CD4-positive, alpha-beta T cell treated with Interleukin-10 for 1 hour (primary cell): Measurements from ENCODE around the gene AOX1.
"Not testable (repeated sequence)": the region's sequence is repeated elsewhere in the genome, so short reads cannot be mapped to it uniquely, and the experiment has no call there.

Source experiments
- DNase-seq: peaks from one replicate; pipeline ENCODE4 v3.0.0-alpha.2; 2020

AOX1 gene

GRCh38 chr2:200603972-200604371, 18.2 kb downstream of the AOX1 start:
- DNase-seq = no peak

- no peak for DNase-seq
Measured at GRCh38 chr2:200604571-200605255, 18.9 kb downstream of the AOX1 start.

- no peak for DNase-seq
Measured at GRCh38 chr2:200608341-200609027, 22.7 kb downstream of the AOX1 start.

- no peak for DNase-seq
Measured at GRCh38 chr2:200609028-200609614, 23.3 kb downstream of the AOX1 start.

GRCh38 chr2:200610217-200610616, 24.4 kb downstream of the AOX1 start:
- DNase-seq = not testable (repeated sequence)

- no peak for DNase-seq
Measured at GRCh38 chr2:200613692-200614091, 27.9 kb downstream of the AOX1 start.

- no peak for DNase-seq
Measured at GRCh38 chr2:200614249-200614648, 28.4 kb downstream of the AOX1 start.

GRCh38 chr2:200615247-200615646, 29.4 kb downstream of the AOX1 start:
- no peak for DNase-seq

- no peak for DNase-seq
Measured at GRCh38 chr2:200616193-200616592, 30.4 kb downstream of the AOX1 start.

- no peak for DNase-seq
Measured at GRCh38 chr2:200616656-200617055, 30.8 kb downstream of the AOX1 start.

- no peak for DNase-seq
Measured at GRCh38 chr2:200617156-200618053, 31.6 kb downstream of the AOX1 start.

- DNase-seq = no peak
Measured at GRCh38 chr2:200618054-200618419, 32.2 kb downstream of the AOX1 start.

- DNase-seq = no peak
Measured at GRCh38 chr2:200618590-200619021, 32.8 kb downstream of the AOX1 start.

GRCh38 chr2:200619279-200619678, 33.5 kb downstream of the AOX1 start:
- DNase-seq = no peak

- no peak for DNase-seq
Measured at GRCh38 chr2:200620606-200621390, 35.0 kb downstream of the AOX1 start.

GRCh38 chr2:200622106-200622505, 36.3 kb downstream of the AOX1 start:
- DNase-seq = no peak

GRCh38 chr2:200624026-200624425, 38.2 kb downstream of the AOX1 start:
- no peak for DNase-seq

GRCh38 chr2:200624658-200625057, 38.8 kb downstream of the AOX1 start:
- DNase-seq = no peak

GRCh38 chr2:200625282-200625681, 39.5 kb downstream of the AOX1 start:
- DNase-seq = no peak

GRCh38 chr2:200625958-200626363, 40.1 kb downstream of the AOX1 start:
- no peak for DNase-seq

GRCh38 chr2:200627110-200627770, 41.4 kb downstream of the AOX1 start:
- DNase-seq = no peak

- DNase-seq = not testable (repeated sequence)
Measured at GRCh38 chr2:200628461-200628860, 42.6 kb downstream of the AOX1 start.
